NCI-H2196 (cell line): Measurements from ENCODE around the gene ASTN2.
"Not testable (repeated sequence)": the region's sequence is repeated elsewhere in the genome, so short reads cannot be mapped to it uniquely, and the experiment has no call there.

Source experiments
- DNase-seq: peaks from one replicate; lab custom pipeline; 2025; ENCODE audit not compliant: unreplicated experiment; lab: John Stamatoyannopoulos, UW

The ASTN2 gene

GRCh38 chr9:116476002-116476401 lies 938.9 kb downstream of the ASTN2 start:
- DNase-seq: no peak

GRCh38 chr9:116475201-116475600 lies 939.7 kb downstream of the ASTN2 start:
- DNase-seq: no peak

GRCh38 chr9:116471944-116472506 lies 942.8 kb downstream of the ASTN2 start:
- no peak for DNase-seq

- no peak for DNase-seq
Measured at GRCh38 chr9:116471093-116471906, 943.6 kb downstream of the ASTN2 start.

GRCh38 chr9:116468793-116469527 lies 945.9 kb downstream of the ASTN2 start:
- no peak for DNase-seq

GRCh38 chr9:116468369-116468768 lies 946.5 kb downstream of the ASTN2 start:
- no peak for DNase-seq

- no peak for DNase-seq
Measured at GRCh38 chr9:116467740-116468351, 947.0 kb downstream of the ASTN2 start.

- DNase-seq: no peak
Measured at GRCh38 chr9:116466271-116467235, 948.3 kb downstream of the ASTN2 start.

GRCh38 chr9:116465576-116466270 lies 949.1 kb downstream of the ASTN2 start:
- no peak for DNase-seq

- no peak for DNase-seq
Measured at GRCh38 chr9:116464987-116465571, 949.8 kb downstream of the ASTN2 start.

GRCh38 chr9:116464423-116464822 lies 950.4 kb downstream of the ASTN2 start:
- DNase-seq: no peak

- DNase-seq: no peak
Measured at GRCh38 chr9:116461632-116462031, 953.2 kb downstream of the ASTN2 start.

- DNase-seq: no peak
Measured at GRCh38 chr9:116460026-116460425, 954.8 kb downstream of the ASTN2 start.

- no peak for DNase-seq
Measured at GRCh38 chr9:116459576-116459975, 955.3 kb downstream of the ASTN2 start.

GRCh38 chr9:116456490-116457088 lies 958.3 kb downstream of the ASTN2 start:
- DNase-seq: no peak

- not testable (repeated sequence) for DNase-seq
Measured at GRCh38 chr9:116454539-116454938, 960.3 kb downstream of the ASTN2 start.

- DNase-seq: no peak
Measured at GRCh38 chr9:116453785-116454184, 961.1 kb downstream of the ASTN2 start.

GRCh38 chr9:116452634-116453033 lies 962.2 kb downstream of the ASTN2 start:
- no peak for DNase-seq

GRCh38 chr9:116452227-116452626 lies 962.6 kb downstream of the ASTN2 start:
- no peak for DNase-seq
